ENCODE measurements around the gene PGAP2.

- TF ChIP-seq EZH2 (IDR thresholded peaks at IDR 0.05; ENCODE audit: low read depth): no peak
- TF ChIP-seq CTCF (conservative IDR thresholded peaks at IDR 0.05): no peak
These were observed 8.3 kb downstream of the PGAP2 start for GRCh38 chr11:3816673-3817072.

Measured in PC-9 (cell line).